HG02642 (cell line): ENCODE results near the gene RNF212.

Experiments
- ATAC-seq: cut with Tn5 transposase; IDR thresholded peaks from one replicate; pipeline ENCODE4 v1.9.1; 2021; ENCODE audit warnings: mild to moderate bottlenecking; ENCODE audit not compliant: unreplicated experiment, poor library complexity

RNF212 gene

GRCh38 chr4:1040344-1041146, 72.8 kb downstream of the RNF212 start:
- no peak for ATAC-seq

DNA sequence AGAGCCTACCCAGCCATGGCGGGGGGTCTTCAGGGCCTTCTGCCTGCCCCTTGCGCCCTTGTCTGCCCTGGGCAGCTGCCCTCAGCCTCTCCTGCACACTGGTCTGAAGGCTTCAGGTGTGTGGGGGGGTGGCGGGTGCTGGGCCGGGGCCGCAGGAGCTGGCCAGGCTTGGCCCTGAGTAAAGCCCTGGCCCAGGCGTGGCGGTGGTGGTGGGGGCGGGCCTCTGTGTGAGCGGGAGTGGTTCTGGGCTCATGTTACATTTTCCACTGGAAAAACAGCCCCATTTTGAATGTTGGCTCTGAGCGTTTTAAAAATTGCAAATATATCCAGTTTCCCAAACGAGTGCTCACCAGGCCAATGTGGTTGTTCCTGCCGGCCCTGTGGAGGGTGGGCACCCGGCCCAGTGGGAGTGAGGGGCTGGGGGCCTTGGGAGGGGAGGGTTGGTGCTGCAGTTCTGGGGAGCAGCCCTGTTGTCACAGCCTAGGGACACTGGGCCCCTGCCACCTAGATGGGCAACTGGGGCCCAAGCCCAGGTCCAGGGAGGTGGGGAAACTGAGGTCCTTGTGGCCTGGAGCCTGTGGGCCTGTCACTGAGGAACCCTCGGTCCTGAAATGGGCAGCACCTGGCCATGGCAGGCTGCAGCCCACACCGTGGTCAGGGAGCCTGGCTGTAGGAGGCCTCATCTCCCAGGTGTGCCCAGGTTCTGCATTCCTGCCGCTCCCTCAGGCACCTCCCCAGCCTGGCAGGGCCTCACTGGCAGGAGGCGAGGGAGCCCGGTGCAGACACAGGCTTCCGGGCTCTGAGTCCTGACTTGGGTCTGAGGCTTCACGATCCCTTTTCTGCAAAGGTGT, 73.6 kb downstream of the RNF212 start:
- ATAC-seq, result no peak

DNA sequence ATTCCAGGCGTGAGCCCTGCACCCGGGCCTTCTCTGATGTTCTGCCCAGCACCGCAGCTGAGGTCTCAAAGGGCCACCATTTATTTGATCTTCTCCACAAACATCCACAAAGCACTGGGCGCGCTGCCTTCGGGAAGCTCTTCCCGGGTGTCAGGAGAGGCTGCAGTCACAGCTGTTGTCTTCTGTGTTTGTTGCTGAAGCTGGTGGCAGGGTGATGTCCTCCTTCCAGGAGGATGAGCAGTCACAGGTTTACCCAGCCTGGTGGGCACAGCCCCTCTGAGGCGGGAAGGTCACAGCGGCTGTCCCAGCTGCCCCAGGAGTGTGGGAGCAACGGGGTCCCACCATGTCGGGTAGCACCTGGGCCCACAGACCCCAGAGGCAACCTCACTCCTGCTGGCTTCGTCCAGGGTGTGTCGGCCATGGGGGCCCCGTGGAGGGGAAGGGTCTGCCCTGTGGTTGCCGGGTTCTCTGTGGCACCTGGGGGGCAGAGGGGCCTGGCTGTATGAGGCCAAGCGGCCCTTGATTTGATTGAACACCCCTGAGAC, 74.3 kb downstream of the RNF212 start:
- no peak for ATAC-seq

GRCh38 chr4:1036976-1037810, 76.2 kb downstream of the RNF212 start:
- no peak for ATAC-seq

GRCh38 chr4:1036095-1036494, 77.3 kb downstream of the RNF212 start:
- ATAC-seq, result no peak

- no peak for ATAC-seq
Observed at GRCh38 chr4:1035510-1035909, 77.9 kb downstream of the RNF212 start.

GRCh38 chr4:1033840-1034551, 79.4 kb downstream of the RNF212 start:
- no peak for ATAC-seq

DNA sequence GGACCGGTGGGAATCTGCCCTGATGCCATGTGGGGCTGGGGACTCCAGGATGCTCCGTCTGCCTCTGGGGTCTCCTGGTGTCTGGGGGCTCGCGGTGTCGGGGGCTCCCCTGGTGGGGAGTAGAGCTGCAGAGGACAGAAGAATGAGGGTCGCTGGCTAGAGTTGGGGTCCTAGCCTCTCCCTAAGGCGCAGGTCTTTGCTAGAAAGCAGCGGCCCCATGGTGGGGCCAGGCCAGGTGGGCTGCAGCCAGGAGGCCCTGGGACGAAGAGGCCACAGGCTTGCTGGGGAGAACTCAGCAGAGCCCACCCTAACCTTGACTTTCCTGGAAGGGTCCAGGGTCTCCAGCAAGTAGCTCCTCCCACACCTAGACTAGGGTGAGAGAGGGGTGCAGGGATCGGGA, 80.5 kb downstream of the RNF212 start:
- ATAC-seq, result no peak

DNA sequence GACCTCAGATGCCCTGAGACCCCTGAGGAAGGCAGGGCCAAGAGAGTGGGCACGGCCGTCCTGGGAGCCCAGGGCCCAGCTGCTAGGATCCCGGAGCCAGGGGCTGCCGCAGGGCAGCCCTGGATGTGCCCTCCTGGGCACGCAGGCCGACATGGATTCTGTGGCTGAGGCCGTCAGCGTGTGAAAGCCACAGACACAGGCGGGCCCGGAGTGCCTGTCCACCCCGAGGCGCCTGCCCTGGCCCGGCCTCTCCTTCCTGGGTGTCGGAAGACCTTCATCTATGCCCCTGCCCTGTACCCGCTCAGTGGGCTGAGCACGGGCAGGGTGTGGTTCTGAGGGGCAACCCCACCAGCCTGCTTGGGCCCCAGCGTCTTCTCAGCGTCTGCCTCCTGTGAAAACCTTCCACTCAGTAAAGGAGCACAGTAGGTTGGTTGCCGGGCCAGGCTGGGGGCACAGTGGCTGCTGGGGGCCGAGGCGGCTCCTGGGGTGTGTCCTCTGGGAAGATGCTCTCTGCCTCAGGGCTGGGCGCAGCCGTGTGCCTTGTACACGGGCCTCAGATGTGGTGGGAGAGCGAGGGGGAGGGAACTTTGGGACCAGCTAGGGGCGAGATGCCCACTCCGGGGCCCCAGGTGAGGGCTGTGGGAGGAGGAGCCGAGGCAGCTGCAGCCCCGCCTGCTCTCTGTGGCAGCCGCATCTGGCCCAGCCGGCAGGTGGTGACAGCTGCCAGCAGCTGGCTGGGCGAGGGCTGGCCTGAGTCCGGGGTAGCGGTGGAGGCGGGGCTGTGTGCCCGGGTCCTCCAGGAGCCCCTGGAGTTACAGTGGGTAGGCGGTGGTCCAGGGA, 81.2 kb downstream of the RNF212 start:
- ATAC-seq, result no peak

- no peak for ATAC-seq
Observed at GRCh38 chr4:1031346-1031745, 82.0 kb downstream of the RNF212 start.

DNA sequence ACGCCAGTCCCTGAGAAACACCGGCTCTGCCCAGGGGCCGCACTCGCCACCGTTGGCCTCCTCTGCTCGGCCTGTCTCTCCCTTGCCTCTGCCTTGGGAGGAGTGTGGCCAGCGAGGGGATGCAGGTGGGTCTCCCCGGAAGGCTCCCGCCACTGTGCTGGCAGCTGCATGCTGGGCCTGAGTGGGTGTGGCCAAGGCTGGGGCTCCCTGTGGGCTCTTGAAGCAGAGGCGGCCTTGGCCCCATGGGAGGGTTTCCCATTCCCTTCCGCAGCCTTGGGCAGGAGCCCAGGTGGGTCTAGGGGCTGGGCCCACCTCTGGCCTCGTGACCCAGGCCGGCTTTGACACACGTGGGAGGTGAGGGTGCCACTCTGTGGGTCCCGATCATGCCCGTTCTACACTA, 82.8 kb downstream of the RNF212 start:
- no peak for ATAC-seq

- ATAC-seq, result no peak
Observed at GRCh38 chr4:1030031-1030430, 83.3 kb downstream of the RNF212 start.

- no peak for ATAC-seq
Observed at GRCh38 chr4:1029529-1029928, 83.8 kb downstream of the RNF212 start.

DNA sequence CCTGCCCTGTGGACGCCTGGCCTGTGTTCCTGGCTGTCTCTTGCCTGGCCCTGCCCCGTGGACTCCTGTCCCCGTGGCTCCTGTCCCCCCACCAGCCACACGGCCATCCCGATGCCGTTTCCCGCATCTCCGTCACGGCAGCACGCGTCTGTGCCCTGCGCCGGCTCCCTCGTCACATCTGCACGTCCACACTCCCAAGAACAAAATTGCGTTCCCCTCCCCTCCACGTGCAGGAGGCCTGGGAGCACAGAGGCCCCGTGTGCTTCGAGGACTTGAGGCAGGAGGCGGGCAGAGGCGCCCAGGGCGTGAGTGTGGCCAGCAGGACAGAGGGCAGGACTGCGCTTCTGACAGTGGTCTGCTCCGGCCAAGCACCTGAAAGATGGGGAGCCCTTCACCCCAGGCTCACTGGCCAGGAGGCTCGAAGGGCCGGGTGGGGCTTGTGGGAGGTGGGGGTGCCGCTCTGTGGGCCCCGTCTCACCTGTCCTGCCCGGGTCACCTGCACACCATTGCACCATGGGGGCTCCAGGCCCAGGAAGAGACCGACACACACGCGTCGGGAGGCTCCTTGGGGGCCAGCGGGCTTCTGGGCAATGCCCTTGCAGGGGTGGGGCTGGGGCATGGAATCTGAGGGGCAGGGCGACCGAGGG, 84.7 kb downstream of the RNF212 start:
- no peak for ATAC-seq

DNA sequence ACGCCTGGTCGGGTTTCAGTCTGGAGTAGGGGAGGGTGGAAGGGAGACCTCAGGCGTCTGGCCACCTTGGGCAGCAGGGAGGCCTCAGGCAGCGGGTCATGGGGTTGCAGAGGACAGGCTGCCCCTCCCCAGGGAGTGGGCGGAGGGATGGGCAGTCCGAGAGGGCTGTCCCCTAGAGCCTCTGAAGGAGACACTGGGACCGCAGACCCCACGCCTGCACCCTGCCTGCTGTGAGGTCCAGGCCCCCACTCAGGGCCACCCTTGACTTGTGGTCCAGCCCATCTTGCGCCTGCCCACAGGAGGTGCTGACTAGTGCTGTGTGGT, 85.5 kb downstream of the RNF212 start:
- no peak for ATAC-seq

GRCh38 chr4:1027219-1027914, 86.0 kb downstream of the RNF212 start:
- ATAC-seq, result no peak

DNA sequence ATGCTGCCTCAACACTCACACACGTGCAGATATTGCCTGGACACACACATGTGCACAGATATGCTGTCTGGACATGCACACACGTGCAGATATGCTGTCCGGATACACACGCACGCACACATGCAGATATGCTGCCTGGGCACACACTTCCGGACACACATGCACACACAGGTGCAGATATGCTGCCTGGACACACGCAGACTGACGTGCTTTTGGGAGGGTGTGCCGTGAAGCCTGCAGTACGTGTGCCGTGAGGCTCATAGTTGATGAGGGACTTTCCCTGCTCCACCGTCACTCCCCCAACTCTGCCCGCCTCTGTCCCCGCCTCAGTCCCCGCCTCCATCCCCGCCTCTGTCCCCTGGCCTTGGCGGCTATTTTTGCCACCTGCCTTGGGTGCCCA, 87.2 kb downstream of the RNF212 start:
- peak; percentile 52 for ATAC-seq
